Endothelial cell of umbilical vein (primary cell): Measurements from ENCODE around the gene RPS16. TPM values are rescaled to one million over a fixed set of nuclear protein-coding genes. Genes with fewer than 3 reads are reported as not detected.

Experiments
- BruUV-seq: library from RNA; stranded (reverse); fragments of 400-500 nt; replicated peaks from 2 replicates; lab custom pipeline; 2021; lab: Mats Ljungman, UMichigan
- CTCF ChIA-PET: fragments of 300-600, 350-600 bp; sonication (Branson Sonifier 250); formaldehyde crosslinking; loops from one replicate; lab custom pipeline; 2021; ENCODE audit warnings: antibody characterized with exemption, inconsistent platforms; lab: Charles Lee
- POLR2A ChIA-PET: fragments of 300-600, 350-600 bp; sonication (Branson Sonifier 250); formaldehyde crosslinking; loops from one replicate; lab custom pipeline; 2021; ENCODE audit warnings: antibody characterized with exemption, inconsistent platforms; lab: Charles Lee
- DNase-seq: peaks from one replicate; pipeline ENCODE4 v3.0.0-alpha.2; 2011; ENCODE audit warnings: low read depth, low spot score
- FAIRE-seq: peaks from 2 replicates; lab custom pipeline; 2011; peaks lifted over from hg19 to GRCh38; lab: Jason Lieb, UNC
- H2AFZ ChIP-seq: 2 replicates; pipeline ENCODE4 v1.6.0; 2012; ENCODE audit warnings: low read depth, low read length, control low read depth, inconsistent platforms
- H3K27ac ChIP-seq: 2 replicates; pipeline ENCODE4 v1.5.1; 2011; ENCODE audit warnings: low read depth, mild to moderate bottlenecking, control low read depth, low read length, moderate library complexity; ENCODE audit not compliant: insufficient read depth
- H3K27me3 ChIP-seq, 2 experiments: 2 replicates each; pipeline versions ENCODE4 v1.6.0 to v1.6.1; 2011; ENCODE audit warnings: low read length in 2 of 2, mixed read lengths in 1 of 2; ENCODE audit not compliant: control insufficient read depth in 2 of 2, insufficient read depth in 2 of 2
- H3K36me3 ChIP-seq, 2 experiments: 2 replicates in 1 of 2; 3 replicates in 1 of 2; pipeline ENCODE4 v1.5.1; 2011; ENCODE audit warnings: low read length in 2 of 2, mild to moderate bottlenecking in 1 of 2, moderate library complexity in 1 of 2; ENCODE audit not compliant: control insufficient read depth in 2 of 2, insufficient read depth in 2 of 2; ENCODE audit errors: extremely low read depth in 1 of 2
- H3K4me1 ChIP-seq: 3 replicates; pipeline ENCODE4 v1.5.1; 2011; ENCODE audit warnings: mild to moderate bottlenecking, low read length; ENCODE audit not compliant: control insufficient read depth, insufficient read depth; ENCODE audit errors: extremely low read depth
- H3K4me2 ChIP-seq: 2 replicates; pipeline ENCODE4 v1.6.1; 2011; ENCODE audit warnings: low read length, control low read depth, mixed read lengths; ENCODE audit not compliant: insufficient read depth
- H3K4me3 ChIP-seq, 3 experiments: fragments of 200-600 bp in 1 of 3; sonication (generic), shearing (Covaris generic) in 1 of 3; replicated peaks in 1 of 3; 2 replicates each; pipeline ENCODE4 v1.5.1; 2011 to 2016; ENCODE audit warnings: control low read depth in 3 of 3, low read length in 3 of 3, mild to moderate bottlenecking in 2 of 3, inconsistent platforms in 1 of 3, low read depth in 1 of 3, moderate library complexity in 1 of 3; ENCODE audit not compliant: insufficient read depth in 1 of 3
- H3K79me2 ChIP-seq: 2 replicates; pipeline ENCODE4 v1.6.0; 2012; ENCODE audit warnings: low read length, inconsistent platforms; ENCODE audit not compliant: control insufficient read depth, insufficient read depth
- H3K9ac ChIP-seq: replicated peaks from 2 replicates; pipeline ENCODE3; 2011; ENCODE audit warnings: low read length, control low read depth; ENCODE audit not compliant: insufficient read depth; ENCODE audit errors: extremely low read depth
- H3K9me1 ChIP-seq: replicated peaks from 3 replicates; pipeline ENCODE4 v1.6.0; 2011; ENCODE audit warnings: mild to moderate bottlenecking, low read length; ENCODE audit not compliant: control insufficient read depth, insufficient read depth; ENCODE audit errors: extremely low read depth
- H3K9me3 ChIP-seq: replicated peaks from 2 replicates; pipeline ENCODE4 v1.5.1; 2012; ENCODE audit warnings: low read length, inconsistent platforms; ENCODE audit not compliant: control insufficient read depth, insufficient read depth
- H4K20me1 ChIP-seq: replicated peaks from 2 replicates; pipeline ENCODE3; 2011; ENCODE audit warnings: mild to moderate bottlenecking, low read length; ENCODE audit not compliant: control insufficient read depth, insufficient read depth; ENCODE audit errors: extremely low read depth
- EZH2 ChIP-seq: IDR thresholded peaks from 2 replicates; pipeline ENCODE4 v1.6.1; 2012; ENCODE audit warnings: borderline replicate concordance, low read depth, mild to moderate bottlenecking, moderate library complexity, low read length, inconsistent platforms; ENCODE audit not compliant: severe bottlenecking
- FOS ChIP-seq: IDR thresholded peaks from 2 replicates; pipeline ENCODE4 v1.6.1; 2011; ENCODE audit warnings: mild to moderate bottlenecking, low read length, moderate library complexity, borderline replicate concordance; ENCODE audit not compliant: insufficient read depth
- GATA2 ChIP-seq: IDR thresholded peaks from 2 replicates; pipeline ENCODE4 v1.7.0; 2011; ENCODE audit warnings: low read depth, mild to moderate bottlenecking, moderate library complexity, mixed read lengths, low read length; ENCODE audit not compliant: insufficient read length, insufficient read depth
- JUN ChIP-seq: IDR thresholded peaks from 2 replicates; pipeline ENCODE4 v1.6.1; 2011; ENCODE audit warnings: borderline replicate concordance, low read depth; ENCODE audit not compliant: insufficient read length, insufficient read depth
- MYC ChIP-seq: IDR thresholded peaks from one replicate; pipeline ENCODE4 v1.6.1; 2011; ENCODE audit warnings: mild to moderate bottlenecking, low read depth, low read length
- POLR2A ChIP-seq: IDR thresholded peaks from 2 replicates; pipeline ENCODE4 v1.6.1; 2012; ENCODE audit warnings: low read depth, mild to moderate bottlenecking, control low read depth, low read length
- POLR2AphosphoS5 ChIP-seq: IDR thresholded peaks from 2 replicates; pipeline ENCODE4 v1.6.1; 2012; ENCODE audit warnings: low read depth, mild to moderate bottlenecking, control low read depth, low read length, moderate library complexity; ENCODE audit not compliant: insufficient read depth
- dilution Hi-C: fragments of 300-500 bp; cut with MboI; formaldehyde crosslinking; loops from one replicate; pipeline ENCODE4 v1.15.0; 2019; ENCODE audit warnings: low sequenced_read_pairs; ENCODE audit not compliant: extremely low pct_ligation_motif_present
- intact Hi-C: fragments of 100-400 bp; cut with micrococcal nuclease; formaldehyde crosslinking; loops from one replicate; pipeline ENCODE4 v1.10.0; 2022
- polyA plus RNA-seq, 4 experiments: library from polyadenylated mRNA; depleted of rRNA in 3 of 4; stranded (reverse) in 3 of 4; unstranded in 1 of 4; fragments of >200 nt; gene quantifications; 2 replicates each; pipeline versions ENCODE4 v1.2.1 to v1.2.3, GENCODE V29; 2011 to 2012; ENCODE audit warnings: missing spikeins in 1 of 4
- total RNA-seq: library from RNA; stranded (reverse); gene quantifications from 2 replicates; pipeline ENCODE4 v1.2.3, GENCODE V29; 2021
- TF ChIP-seq, protein P1 (sequence below), 2 donors: IDR thresholded peaks; 1 replicate in 1 of 2; 2 replicates in 1 of 2; pipeline ENCODE4 v1.5.1; 2011; ENCODE audit warnings: low read length in 2 of 2, mild to moderate bottlenecking in 2 of 2, moderate library complexity in 2 of 2, control low read depth in 1 of 2, inconsistent platforms in 1 of 2, low read depth in 1 of 2; ENCODE audit not compliant: insufficient read depth in 1 of 2; ENCODE audit errors: extremely low read depth in 1 of 2
- TF ChIP-seq, protein P2 (sequence below): IDR thresholded peaks from 2 replicates; pipeline ENCODE4 v1.6.1; 2011; ENCODE audit not compliant: insufficient read depth, insufficient read length

RPS16 gene
- total and polyA plus RNA-seq, 2 donors (not counting 3 experiments of a cell fraction or from before 2014, with no cell fraction given) = 1,768 to 5,244 TPM

DNA sequence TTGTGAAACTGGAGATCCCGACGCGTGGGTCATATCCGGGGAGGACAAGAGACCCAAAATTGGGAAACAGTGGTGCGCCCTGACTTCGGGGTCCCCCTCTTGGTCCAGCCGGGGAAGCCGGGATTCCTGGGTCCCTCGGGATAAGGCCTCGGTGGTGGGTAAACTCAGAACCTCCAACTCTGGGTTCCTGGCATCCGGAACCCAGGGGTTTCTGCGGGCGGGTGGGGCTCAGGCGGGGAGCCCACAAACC is 28.4 kb downstream of the RPS16 start:
- dilution Hi-C loops (no loop called here), intact Hi-C loops (no loop called here)
- H3K27me3 ChIP-seq = no peaks in the 10 kb centered on the region
- H3K4me3 ChIP-seq = peak overlapping the region; percentile 71 to 96 (median 88)
- CTCF ChIA-PET = interaction anchor here (2.3 to 5.0 kb wide), 2 partner anchors 10 to 16 kb away, joined by 6 to 42 read pairs; partner anchors contain the start of genes MED29 and PAF1
- no peaks in the 10 kb centered on the region for H3K36me3 ChIP-seq
- no peaks in the 10 kb centered on the region for H3K9me1 ChIP-seq
- peak overlapping the region; percentile 92 for H3K9ac ChIP-seq
- H3K4me2 ChIP-seq = peak overlapping the region; percentile 83
- peaks cover 53% of the 10 kb centered on the region for H3K4me1 ChIP-seq
- no peak for FAIRE-seq
- TF ChIP-seq, protein P1, sequence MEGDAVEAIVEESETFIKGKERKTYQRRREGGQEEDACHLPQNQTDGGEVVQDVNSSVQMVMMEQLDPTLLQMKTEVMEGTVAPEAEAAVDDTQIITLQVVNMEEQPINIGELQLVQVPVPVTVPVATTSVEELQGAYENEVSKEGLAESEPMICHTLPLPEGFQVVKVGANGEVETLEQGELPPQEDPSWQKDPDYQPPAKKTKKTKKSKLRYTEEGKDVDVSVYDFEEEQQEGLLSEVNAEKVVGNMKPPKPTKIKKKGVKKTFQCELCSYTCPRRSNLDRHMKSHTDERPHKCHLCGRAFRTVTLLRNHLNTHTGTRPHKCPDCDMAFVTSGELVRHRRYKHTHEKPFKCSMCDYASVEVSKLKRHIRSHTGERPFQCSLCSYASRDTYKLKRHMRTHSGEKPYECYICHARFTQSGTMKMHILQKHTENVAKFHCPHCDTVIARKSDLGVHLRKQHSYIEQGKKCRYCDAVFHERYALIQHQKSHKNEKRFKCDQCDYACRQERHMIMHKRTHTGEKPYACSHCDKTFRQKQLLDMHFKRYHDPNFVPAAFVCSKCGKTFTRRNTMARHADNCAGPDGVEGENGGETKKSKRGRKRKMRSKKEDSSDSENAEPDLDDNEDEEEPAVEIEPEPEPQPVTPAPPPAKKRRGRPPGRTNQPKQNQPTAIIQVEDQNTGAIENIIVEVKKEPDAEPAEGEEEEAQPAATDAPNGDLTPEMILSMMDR (IDR thresholded peaks at IDR 0.05; ENCODE audit: extremely low read depth in 1 of 2, insufficient read depth in 1 of 2, low read depth in 1 of 2, low read length in 2 of 2) = no peak
- no peak for TF ChIP-seq POLR2A
- TF ChIP-seq GATA2 = no peak
- TF ChIP-seq POLR2AphosphoS5 = no peak
- no peak for TF ChIP-seq EZH2
- TF ChIP-seq MYC = no peak
- no peak for TF ChIP-seq FOS
- TF ChIP-seq, protein P2, sequence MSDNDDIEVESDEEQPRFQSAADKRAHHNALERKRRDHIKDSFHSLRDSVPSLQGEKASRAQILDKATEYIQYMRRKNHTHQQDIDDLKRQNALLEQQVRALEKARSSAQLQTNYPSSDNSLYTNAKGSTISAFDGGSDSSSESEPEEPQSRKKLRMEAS = no peak
- no peak for TF ChIP-seq JUN
- peak overlapping the region; percentile 83 for H3K27ac ChIP-seq
- no peak overlapping the region for H2AFZ ChIP-seq
- no peak for DNase-seq
- POLR2A ChIA-PET = interaction anchor here (0.5 to 2.4 kb wide), 3 partner anchors 10 to 289 kb away, joined by 3 to 10 read pairs (median 3); partner anchors contain the start of genes MED29 and PAF1
- H3K9me3 ChIP-seq = no peaks in the 10 kb centered on the region
- H4K20me1 ChIP-seq = no peaks in the 10 kb centered on the region
- peaks cover 22% of the 10 kb centered on the region for H3K79me2 ChIP-seq
- no TSS peak for BruUV-seq
